Measurements from ENCODE around the gene ATF6. TPM values are rescaled to one million over a fixed set of nuclear protein-coding genes. Genes with fewer than 3 reads are reported as not detected.

Gene ATF6
- total RNA-seq, 1 donor from 2014 or later = 30.2 TPM

GRCh38 chr1:161997152-161997551, 231.0 kb downstream of the ATF6 start:
- no peak for DNase-seq (ENCODE audit: low read depth)

GRCh38 chr1:161998811-161999210, 232.7 kb downstream of the ATF6 start:
- DNase-seq (ENCODE audit: low read depth) = no peak

- DNase-seq (ENCODE audit: low read depth) = no peak
Measured at GRCh38 chr1:161999301-162000052, 233.4 kb downstream of the ATF6 start.

- DNase-seq (ENCODE audit: low read depth) = no peak
Measured at GRCh38 chr1:162000053-162000420, 233.9 kb downstream of the ATF6 start.

- DNase-seq (ENCODE audit: low read depth) = peak; percentile 100
Measured at GRCh38 chr1:162003061-162003829, 237.1 kb downstream of the ATF6 start.

GRCh38 chr1:162003830-162004215, 237.7 kb downstream of the ATF6 start:
- peak; percentile 99 for DNase-seq (ENCODE audit: low read depth)

- peak; percentile 86 for DNase-seq (ENCODE audit: low read depth)
Measured at GRCh38 chr1:162004441-162004950, 238.4 kb downstream of the ATF6 start.

GRCh38 chr1:162006081-162006480, 240.0 kb downstream of the ATF6 start:
- no peak for DNase-seq (ENCODE audit: low read depth)

GRCh38 chr1:162007466-162007865, 241.3 kb downstream of the ATF6 start:
- no peak for DNase-seq (ENCODE audit: low read depth)

GRCh38 chr1:162008799-162009198, 242.7 kb downstream of the ATF6 start:
- DNase-seq (ENCODE audit: low read depth) = no peak

GRCh38 chr1:162009501-162010174, 243.5 kb downstream of the ATF6 start:
- peak; percentile 74 for DNase-seq (ENCODE audit: low read depth)

GRCh38 chr1:162010175-162010506, 244.0 kb downstream of the ATF6 start:
- peak; percentile 61 for DNase-seq (ENCODE audit: low read depth)

- DNase-seq (ENCODE audit: low read depth) = peak; percentile 100
Measured at GRCh38 chr1:162011337-162012012, 245.4 kb downstream of the ATF6 start.

- DNase-seq (ENCODE audit: low read depth) = no peak
Measured at GRCh38 chr1:162013289-162013688, 247.2 kb downstream of the ATF6 start.

Other genes with a start within 250 kb of the ATF6 start
- not detected in 2 replicates for gene HSPA6, start 241.8 kb upstream of the ATF6 start, total RNA-seq
- gene FCGR3A, start 216.5 kb upstream of the ATF6 start, total RNA-seq = not detected in 2 replicates
- not detected in 2 replicates for gene FCGR3B, start 135.1 kb upstream of the ATF6 start, total RNA-seq
- gene FCGR2B, start 103.2 kb upstream of the ATF6 start, total RNA-seq = not detected in 2 replicates
- 0.68 and 1.5 TPM in 2 replicates for gene FCRLA, start 59.1 kb upstream of the ATF6 start, total RNA-seq
- 0.21 and 0.57 TPM in 2 replicates for gene FCRLB, start 44.8 kb upstream of the ATF6 start, total RNA-seq
- 17.6 and 22.1 TPM in 2 replicates for gene DUSP12, start 16.5 kb upstream of the ATF6 start, total RNA-seq

Data from myocyte (in vitro differentiated cells).